BJ (cell line): Measurements from ENCODE around the gene NSG1. TPM values are rescaled to one million over a fixed set of nuclear protein-coding genes. Genes with fewer than 3 reads are reported as not detected.

Source experiments
- CTCF ChIA-PET: fragments of 350-600 bp; formaldehyde crosslinking; extraction: SDS; loops from one replicate; lab custom pipeline; 2021; ENCODE audit warnings: antibody characterized with exemption, inconsistent platforms; lab: Yijun Ruan, JAX
- POLR2A ChIA-PET: fragments of 300-600 bp; sonication (Branson Sonifier 250); formaldehyde crosslinking; extraction: SDS; loops from one replicate; lab custom pipeline; 2021; ENCODE audit warnings: antibody characterized with exemption; lab: Charles Lee
- DNase-seq: peaks from one replicate; pipeline ENCODE4 v3.0.0-alpha.2; 2011; ENCODE audit warnings: low read depth
- H3K27me3 ChIP-seq: 2 replicates; pipeline ENCODE4 v1.6.0; 2011; ENCODE audit warnings: low read length; ENCODE audit not compliant: control insufficient read depth, insufficient read depth
- H3K36me3 ChIP-seq: 2 replicates; pipeline ENCODE4 v1.5.1; 2011; ENCODE audit warnings: low read length; ENCODE audit not compliant: control insufficient read depth, insufficient read depth
- H3K4me3 ChIP-seq: 2 replicates; pipeline ENCODE4 v1.5.1; 2011; ENCODE audit warnings: low read depth, mild to moderate bottlenecking, control low read depth, low read length
- CTCF ChIP-seq: IDR thresholded peaks from 2 replicates; pipeline ENCODE4 v1.5.1; 2011; ENCODE audit warnings: low read depth, mild to moderate bottlenecking, control low read depth, inconsistent platforms, low read length, moderate library complexity; ENCODE audit not compliant: insufficient read depth
- polyA plus RNA-seq: library from polyadenylated mRNA; depleted of rRNA; stranded (reverse); fragments of >200 nt; gene quantifications from 2 replicates; pipeline ENCODE4 v1.2.3, GENCODE V29; 2011

The NSG1 gene
- polyA plus RNA-seq, 1 experiment, result 0.17 TPM

- Histone ChIP-seq H3K36me3 (no peaks in the 10 kb centered on the region), H3K27me3 (peaks cover 13% of the 10 kb centered on the region), H3K4me3 (no peak overlapping the region)
- POLR2A ChIA-PET, result no interaction called here
- no peak for TF ChIP-seq CTCF
- DNase-seq, result no peak
- CTCF ChIA-PET, result no interaction called here
Observed at GRCh38 chr4:4362991-4363697, 23.8 kb upstream of the NSG1 start.

- Histone ChIP-seq H3K36me3 (no peaks in the 10 kb centered on the region), H3K4me3 (no peak overlapping the region), H3K27me3 (peaks cover 4% of the 10 kb centered on the region)
- CTCF ChIA-PET, result interaction anchor here (1.1 kb wide), 1 partner anchor 9 kb away, joined by 3 read pairs; no protein-coding TSS in a partner anchor
- no peak for DNase-seq
- TF ChIP-seq CTCF, result no peak
- POLR2A ChIA-PET, result no interaction called here
Observed at GRCh38 chr4:4364061-4364460, 22.8 kb upstream of the NSG1 start.

- Histone ChIP-seq H3K4me3 (no peak overlapping the region), H3K27me3 (peaks cover 4% of the 10 kb centered on the region; the same call in 1 of the 2 replicates), H3K36me3 (no peaks in the 10 kb centered on the region)
- TF ChIP-seq CTCF, result no peak
- ChIA-PET POLR2A (no interaction called here), CTCF (interaction anchor here (1.1 kb wide), 1 partner anchor 9 kb away, joined by 3 read pairs; no protein-coding TSS in a partner anchor)
- no peak for DNase-seq
Observed at GRCh38 chr4:4364486-4365208, 22.3 kb upstream of the NSG1 start.

- no peak for DNase-seq
- H3K36me3 ChIP-seq, result no peaks in the 10 kb centered on the region
- H3K27me3 ChIP-seq, result peaks cover 6% of the 10 kb centered on the region
- POLR2A ChIA-PET, result no interaction called here
- no peak for TF ChIP-seq CTCF
- H3K4me3 ChIP-seq, result no peak overlapping the region
- CTCF ChIA-PET, result interaction anchor here (0.6 kb wide), 1 partner anchor 88 kb away, joined by 3 read pairs; no protein-coding TSS in a partner anchor
Observed at GRCh38 chr4:4368809-4369580, 17.9 kb upstream of the NSG1 start.
